GM21390 (cell line): ENCODE measurements around the gene LHPP.
A peak's percentile ranks its signal among the peaks of the same experiment; 100 is the strongest.

Experiments used
- ATAC-seq: cut with Tn5 transposase; IDR thresholded peaks from one replicate; pipeline ENCODE4 v1.9.1; 2021; ENCODE audit not compliant: unreplicated experiment

Gene LHPP

GRCh38 chr10:124618470-124619073 is 156.9 kb downstream of the LHPP start:
- ATAC-seq = no peak

- peak; percentile 5 for ATAC-seq
Measured at GRCh38 chr10:124619195-124619594, 157.6 kb downstream of the LHPP start.

GRCh38 chr10:124619802-124620490 is 158.3 kb downstream of the LHPP start:
- ATAC-seq = peak; percentile 42

- no peak for ATAC-seq
Measured at GRCh38 chr10:124621637-124622036, 160.0 kb downstream of the LHPP start.

- no peak for ATAC-seq
Measured at GRCh38 chr10:124622158-124622557, 160.5 kb downstream of the LHPP start.

- no peak for ATAC-seq
Measured at GRCh38 chr10:124622866-124623536, 161.4 kb downstream of the LHPP start.

- no peak for ATAC-seq
Measured at GRCh38 chr10:124624006-124624405, 162.4 kb downstream of the LHPP start.

GRCh38 chr10:124624466-124624865 is 162.8 kb downstream of the LHPP start:
- no peak for ATAC-seq

- ATAC-seq = no peak
Measured at GRCh38 chr10:124624895-124625294, 163.3 kb downstream of the LHPP start.

- no peak for ATAC-seq
Measured at GRCh38 chr10:124625831-124626238, 164.2 kb downstream of the LHPP start.

- ATAC-seq = peak; percentile 67
Measured at GRCh38 chr10:124626759-124627380, 165.2 kb downstream of the LHPP start.

- no peak for ATAC-seq
Measured at GRCh38 chr10:124627866-124628675, 166.4 kb downstream of the LHPP start.

- ATAC-seq = no peak
Measured at GRCh38 chr10:124628676-124629021, 167.0 kb downstream of the LHPP start.

GRCh38 chr10:124629415-124629814 is 167.8 kb downstream of the LHPP start:
- ATAC-seq = no peak

GRCh38 chr10:124629842-124630241 is 168.2 kb downstream of the LHPP start:
- ATAC-seq = no peak

- ATAC-seq = no peak
Measured at GRCh38 chr10:124630551-124630950, 168.9 kb downstream of the LHPP start.

GRCh38 chr10:124632064-124632531 is 170.5 kb downstream of the LHPP start:
- ATAC-seq = no peak

- ATAC-seq = no peak
Measured at GRCh38 chr10:124632566-124632965, 170.9 kb downstream of the LHPP start.

- no peak for ATAC-seq
Measured at GRCh38 chr10:124636271-124636995, 174.8 kb downstream of the LHPP start.

GRCh38 chr10:124637091-124637700 is 175.6 kb downstream of the LHPP start:
- ATAC-seq = no peak
